RPMI8226 (cell line): Measurements from ENCODE around the gene CHST5.
A peak's percentile ranks its signal among the peaks of the same experiment; 100 is the strongest.

ENCODE experiments used
- DNase-seq: peaks from one replicate; pipeline ENCODE4 v3.0.0-alpha.2; 2015

The CHST5 gene

DNA sequence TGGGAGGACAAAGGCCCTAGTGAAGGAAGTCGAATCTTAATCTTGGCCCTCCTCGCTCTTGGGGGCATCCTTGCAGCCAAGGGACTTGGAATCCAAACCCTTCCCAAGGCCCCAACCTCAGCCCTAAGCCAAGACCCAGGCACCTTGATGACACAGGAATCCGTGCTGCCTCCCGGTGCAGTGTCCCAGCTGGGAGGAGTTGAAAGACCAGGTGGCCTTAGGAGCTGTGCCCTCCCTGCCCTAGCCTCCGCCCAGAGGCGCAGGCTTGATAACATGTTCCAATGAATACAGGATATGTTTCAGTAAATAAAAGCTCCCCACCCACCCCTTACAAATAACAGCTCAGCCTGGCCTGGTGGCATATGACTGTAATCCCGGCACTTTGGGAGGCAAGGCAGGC, at the start of gene CHST5:
Gene CHST5, minus strand, starts transcription at position 208 of the 400 bp plus-strand sequence. CDS start 5,724 bp downstream, outside the sequence.
- DNase-seq, result no peak

- DNase-seq, result peak; percentile 29
Observed at GRCh38 chr16:75584108-75584507, 48.2 kb upstream of the CHST5 start.

DNA sequence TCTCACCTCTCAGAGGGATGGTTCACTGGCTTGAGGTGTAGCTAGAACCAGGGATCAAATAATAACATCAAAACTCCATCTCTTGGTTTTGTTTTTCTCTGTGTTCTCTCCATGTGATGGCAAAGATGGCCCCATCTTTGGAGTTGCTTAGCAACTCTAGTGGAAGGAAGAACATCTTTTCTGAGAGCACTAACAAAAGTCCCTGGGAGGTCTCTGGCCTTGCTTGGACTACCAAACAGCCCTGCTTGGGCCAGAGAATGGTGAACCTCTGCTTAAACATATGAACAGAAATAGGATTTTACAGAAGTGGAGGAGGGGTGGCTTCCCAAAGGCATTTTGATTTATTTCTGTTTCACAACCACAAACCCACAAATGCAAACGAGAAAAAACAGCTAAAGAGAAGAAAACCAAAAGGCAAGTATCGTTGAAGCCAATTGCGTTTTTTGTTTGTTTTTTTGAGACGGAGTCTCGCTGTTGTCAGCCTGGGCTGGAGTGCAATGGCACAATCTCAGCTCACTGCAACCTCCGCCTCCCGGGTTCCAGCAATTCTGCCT, 43.5 kb upstream of the CHST5 start:
- no peak for DNase-seq

DNA sequence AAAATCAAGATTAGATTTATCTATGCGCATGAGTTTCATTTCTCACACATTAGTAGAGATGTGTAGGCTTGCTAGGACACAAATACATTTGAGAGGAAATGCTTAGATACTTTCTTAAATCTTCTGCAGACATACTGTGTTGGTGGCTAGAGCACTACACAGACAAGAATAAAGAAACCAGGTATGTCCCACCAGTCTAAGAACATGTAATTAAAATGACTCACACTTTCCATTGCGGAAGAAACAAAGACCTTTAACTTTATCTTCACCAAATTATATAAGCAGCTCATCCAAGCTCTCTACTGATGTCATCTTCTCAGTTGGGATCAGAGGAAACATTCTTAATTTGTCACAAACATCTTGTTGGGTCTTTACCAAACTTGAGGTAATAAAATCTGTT, 42.8 kb upstream of the CHST5 start:
- no peak for DNase-seq

DNA sequence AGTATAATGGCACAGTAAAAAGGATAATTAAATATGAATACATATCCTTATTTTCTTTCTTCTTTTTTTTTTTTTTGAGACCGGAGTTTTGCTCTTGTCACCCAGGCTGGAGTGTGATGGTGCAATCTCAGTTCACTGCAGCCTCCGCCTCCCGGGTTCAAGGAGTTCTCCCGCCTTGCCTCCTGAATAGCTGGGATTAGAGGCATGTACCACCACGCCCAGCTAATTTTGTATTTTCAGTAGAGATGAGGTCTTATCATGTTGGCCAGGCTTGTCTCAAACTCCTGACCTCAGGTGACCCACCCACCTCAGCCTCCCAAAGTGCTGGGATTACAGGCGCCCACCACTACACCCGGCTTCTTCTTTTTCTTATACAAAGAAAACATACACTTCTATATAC, 42.3 kb upstream of the CHST5 start:
- no peak for DNase-seq

GRCh38 chr16:75576384-75576811, 40.5 kb upstream of the CHST5 start:
- peak; percentile 19 for DNase-seq

DNA sequence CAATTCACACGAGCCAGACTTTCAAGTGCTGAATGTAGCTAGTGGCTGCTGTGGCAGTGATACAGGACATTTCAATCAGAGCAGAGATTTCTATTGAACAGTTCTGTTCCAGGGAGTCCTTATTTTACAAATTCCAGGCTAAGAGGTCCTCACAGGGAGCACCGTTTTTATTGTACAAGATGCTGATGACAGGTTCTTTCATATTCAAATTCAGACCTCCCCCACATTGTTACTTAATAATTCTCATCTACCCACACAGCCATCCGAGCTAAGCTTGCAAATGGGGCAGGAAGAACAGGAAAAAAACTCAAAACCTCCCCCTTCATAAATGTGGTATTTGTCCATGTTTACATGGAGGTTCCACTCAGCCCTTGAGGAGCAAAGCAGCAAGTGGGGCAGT, 40.0 kb upstream of the CHST5 start:
- no peak for DNase-seq

DNA sequence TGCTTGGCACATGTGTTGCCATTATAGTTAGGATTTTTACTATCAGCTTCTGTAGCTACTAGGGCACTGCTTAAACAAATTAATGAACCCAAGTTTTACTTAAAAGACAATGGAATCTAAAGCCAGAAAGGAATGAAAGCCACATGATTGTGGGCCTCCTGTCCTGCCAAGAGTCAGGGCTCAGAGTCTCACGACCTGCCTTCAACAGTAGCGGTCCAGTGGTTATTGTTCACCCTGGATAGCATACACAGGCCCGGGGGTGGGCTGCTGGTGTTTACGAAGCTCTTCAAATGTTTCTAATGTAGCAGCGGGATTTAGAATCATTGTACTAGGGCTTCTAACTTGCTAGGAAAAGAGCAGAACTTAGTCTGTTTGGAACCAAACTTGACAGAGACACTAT, 38.0 kb upstream of the CHST5 start:
- no peak for DNase-seq

- DNase-seq, result no peak
Observed at GRCh38 chr16:75572864-75573542, 37.1 kb upstream of the CHST5 start.

DNA sequence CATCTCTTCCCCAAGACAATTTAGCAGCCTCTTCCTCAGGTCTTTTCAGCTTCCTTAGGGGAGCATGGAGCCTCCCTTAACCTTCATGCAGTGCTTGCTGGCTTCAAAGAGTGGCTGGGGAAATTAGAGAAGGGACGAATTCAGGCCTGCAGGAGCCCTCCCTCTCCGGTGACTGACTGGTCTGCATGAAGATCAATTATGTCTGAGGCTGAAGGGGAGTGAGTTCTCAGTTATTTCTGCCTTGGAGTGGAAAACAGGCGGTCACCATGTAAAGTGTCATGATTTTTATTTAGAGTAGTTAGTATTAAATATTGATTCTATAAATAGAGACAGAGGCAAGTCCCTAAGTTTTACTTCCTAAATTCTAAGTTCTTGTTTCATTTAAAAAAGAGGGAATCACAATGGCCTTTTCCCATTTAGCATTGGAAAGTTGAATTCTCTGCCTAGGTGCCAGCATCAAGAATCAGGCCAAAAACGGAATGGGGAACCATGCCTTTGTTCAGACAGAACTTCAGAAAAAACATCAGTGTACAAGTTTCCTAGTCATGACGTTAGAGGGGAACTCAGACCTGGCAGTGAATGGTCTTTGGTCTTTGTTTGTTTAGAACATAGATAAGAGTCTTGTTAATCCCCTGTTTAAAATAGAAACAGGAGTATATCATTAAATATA, 34.6 kb upstream of the CHST5 start:
- no peak for DNase-seq

- no peak for DNase-seq
Observed at GRCh38 chr16:75567911-75568310, 32.0 kb upstream of the CHST5 start.

DNA sequence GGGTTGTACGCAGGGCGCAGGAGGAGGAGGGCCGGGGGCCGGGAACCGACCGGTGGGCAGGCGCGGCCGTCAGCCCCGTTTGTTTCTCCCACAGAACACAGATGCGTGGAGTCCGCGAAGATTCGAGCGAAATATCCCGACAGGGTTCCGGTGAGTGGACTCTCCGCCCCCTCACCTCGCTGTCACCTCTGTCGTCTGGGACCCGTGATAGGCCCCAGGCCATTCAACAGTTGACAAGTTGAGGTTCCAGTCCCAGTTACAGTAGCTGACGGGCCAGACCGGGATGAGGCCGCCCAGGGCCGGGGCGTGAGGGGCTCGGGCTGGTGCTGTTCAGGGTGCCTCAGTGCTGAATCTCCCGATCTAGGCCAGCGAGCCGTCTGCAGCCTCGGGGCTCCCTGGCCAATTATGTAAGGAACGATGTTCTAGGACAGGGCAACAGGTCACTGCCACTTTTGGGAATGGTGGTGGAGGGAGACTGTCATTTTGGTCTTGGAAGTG, 30.9 kb upstream of the CHST5 start:
- DNase-seq, result peak; percentile 31

DNA sequence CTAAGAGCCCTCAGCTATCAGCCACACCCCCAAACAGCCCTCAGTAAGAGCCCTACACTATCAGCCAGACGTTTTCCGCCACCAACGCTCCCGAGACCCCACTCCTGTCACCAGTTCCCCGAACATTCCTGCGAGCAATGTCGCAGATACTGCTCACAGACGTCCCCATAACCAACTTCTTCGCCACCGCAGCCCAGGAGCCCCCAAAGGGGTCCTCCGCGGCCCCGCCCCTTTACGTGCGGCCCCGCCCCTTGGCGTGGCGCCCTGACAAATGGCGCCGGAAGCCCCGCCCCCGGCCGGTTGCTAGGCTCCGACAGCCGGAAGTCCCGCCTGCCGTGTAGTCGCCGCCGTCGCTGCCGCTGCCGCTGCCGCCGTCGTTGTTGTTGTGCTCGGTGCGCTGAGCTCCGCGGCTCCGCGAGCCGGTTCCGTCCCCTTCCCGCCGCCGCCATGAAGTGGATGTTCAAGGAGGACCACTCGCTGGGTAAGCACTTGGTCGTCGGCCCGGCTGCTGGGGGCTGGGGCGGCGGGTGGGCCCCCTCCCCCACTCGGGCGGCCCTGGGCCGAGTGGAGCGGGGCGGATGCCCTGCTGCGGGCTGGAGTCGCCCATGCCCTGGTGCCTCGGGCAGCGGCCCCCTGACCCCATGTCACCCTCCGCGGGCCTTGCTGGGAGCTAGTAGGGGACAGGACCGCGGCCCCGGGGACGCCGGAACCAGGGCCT, 30.3 kb upstream of the CHST5 start, which contains the start of gene GABARAPL2:
Gene GABARAPL2, plus strand, starts transcription at position 340 of the 718 bp plus-strand sequence. Its CDS starts 108 bp downstream, at position 448.
- peak; percentile 92 for DNase-seq

GRCh38 chr16:75565640-75566039, 29.7 kb upstream of the CHST5 start:
- no peak for DNase-seq

DNA sequence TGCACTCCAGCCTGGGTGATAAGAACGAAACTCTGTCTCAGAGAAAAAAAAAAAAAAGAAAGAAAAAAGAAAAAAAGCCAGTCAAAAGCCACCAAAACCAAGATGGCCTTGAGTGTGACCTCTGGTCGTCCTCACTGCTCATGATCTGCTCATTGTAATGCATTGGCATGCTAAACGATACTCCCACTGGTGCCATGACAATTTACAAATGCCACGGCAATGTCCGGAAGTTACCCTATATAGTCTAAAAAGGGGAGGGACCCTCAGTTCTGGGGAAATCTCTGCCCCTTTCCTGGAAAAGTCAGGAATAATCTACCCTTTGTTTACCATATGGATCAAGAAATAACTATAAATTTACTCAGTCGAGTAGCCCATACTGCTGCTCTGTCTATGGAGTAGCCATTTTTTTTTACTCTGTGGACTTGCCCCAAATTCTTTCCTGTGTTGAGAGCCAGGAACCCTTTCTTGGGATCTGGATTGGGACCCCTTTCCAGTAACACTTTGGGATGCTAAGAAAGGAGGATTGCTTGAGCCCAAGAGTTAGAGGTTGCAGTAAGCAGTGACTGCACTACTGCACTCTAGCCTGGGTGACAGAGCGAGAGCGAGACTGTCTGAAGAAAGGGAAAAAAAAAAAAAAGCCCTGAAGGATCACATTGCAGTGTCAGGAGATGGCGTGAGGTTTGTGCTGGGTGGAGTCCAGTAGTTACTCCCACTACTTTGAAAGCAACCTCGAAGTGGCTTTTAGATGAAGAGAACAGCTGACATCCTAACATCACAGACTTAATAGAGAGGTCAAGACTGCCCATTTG, 23.9 kb upstream of the CHST5 start:
- DNase-seq, result peak; percentile 47

DNA sequence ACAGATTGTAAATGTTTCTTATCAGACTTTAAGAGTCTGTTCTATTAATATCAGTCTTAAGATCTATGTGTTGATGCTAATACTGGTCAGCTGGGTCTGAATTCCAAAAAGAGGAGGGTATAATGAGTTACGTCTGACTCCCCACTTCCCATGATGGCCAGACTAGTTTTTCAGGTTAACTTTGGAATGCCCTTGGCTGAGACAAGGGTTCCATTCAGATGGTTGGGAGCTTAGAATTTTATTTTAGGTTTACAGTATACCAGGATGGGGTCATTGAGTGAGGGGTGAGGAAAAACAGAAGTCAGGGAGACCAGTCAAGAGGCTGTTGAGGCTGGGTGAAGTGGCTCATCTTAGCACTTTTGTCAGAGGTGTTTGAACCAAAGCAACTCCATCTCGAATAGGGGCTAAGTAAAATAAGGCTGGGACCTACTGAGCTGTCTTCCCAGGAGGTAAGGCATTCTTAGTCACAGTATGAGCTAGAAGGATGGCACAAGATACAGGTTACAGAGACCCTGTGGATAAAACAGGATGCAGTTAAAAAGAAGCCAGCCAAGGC, 23.0 kb upstream of the CHST5 start:
- no peak for DNase-seq

DNA sequence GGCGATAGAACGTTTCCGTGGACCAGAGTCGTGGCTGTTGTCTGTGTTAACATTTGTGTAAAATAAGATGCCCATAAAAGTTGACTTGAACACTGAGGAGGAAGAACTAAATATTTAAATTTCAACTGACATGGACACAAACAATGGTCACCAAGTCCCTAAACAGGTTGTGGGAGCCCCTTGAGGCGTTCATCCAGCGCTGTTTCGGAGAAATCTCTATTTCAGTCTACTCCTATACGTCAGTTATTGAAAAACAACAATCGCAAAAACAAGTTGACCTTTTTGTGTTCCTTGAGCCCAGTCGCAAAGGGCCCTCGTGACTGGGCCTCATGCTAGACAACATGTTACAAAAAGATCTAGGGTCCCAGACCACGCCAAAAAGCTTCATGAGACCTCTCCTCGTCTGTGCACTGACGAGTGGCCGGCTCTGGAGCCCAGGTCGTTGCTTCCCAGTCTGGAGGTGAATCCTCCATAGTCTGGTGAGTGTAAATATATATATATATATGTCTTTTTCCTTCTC, 20.6 kb upstream of the CHST5 start:
- no peak for DNase-seq

DNA sequence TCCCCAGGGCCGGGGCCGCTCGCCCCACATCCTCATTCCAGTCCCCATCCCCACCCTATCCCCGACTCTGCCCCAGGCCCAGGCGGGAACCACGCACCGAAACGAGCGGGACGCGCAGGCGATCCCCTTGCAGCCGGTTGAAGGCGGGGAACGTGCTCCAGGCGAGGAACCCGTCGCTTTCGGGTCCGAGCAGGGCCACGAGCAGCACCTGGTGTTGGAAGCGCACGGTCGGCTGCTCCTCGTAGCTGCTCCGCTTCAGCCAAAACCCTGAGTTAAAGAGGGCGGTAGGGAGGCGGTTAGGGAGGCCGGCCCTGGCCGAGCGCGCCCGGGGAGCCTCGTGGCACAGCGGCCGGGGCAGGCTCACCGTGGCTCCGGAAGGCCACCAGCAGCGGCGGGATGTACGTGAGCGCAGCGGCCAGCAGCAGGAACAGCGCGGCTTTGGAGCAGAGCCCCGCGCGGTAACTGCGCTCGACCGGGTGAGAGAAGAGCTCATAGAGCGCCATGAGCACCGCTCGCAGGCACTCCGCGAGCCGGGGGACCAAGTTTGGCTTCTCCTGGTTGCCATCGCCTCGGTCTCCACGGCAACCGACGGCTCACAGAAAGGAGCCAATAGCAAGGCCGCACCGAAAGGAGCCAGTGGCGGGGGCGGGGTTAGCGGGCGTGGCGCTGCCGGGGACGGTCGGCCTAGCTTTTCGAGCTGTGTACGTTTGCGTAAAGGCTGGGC, 20.0 kb upstream of the CHST5 start, which contains the start of gene TMEM231:
Gene TMEM231, minus strand, starts transcription at position 546 of the 724 bp plus-strand sequence. Its CDS starts 43 bp downstream, at position 503.
- DNase-seq, result peak; percentile 99

DNA sequence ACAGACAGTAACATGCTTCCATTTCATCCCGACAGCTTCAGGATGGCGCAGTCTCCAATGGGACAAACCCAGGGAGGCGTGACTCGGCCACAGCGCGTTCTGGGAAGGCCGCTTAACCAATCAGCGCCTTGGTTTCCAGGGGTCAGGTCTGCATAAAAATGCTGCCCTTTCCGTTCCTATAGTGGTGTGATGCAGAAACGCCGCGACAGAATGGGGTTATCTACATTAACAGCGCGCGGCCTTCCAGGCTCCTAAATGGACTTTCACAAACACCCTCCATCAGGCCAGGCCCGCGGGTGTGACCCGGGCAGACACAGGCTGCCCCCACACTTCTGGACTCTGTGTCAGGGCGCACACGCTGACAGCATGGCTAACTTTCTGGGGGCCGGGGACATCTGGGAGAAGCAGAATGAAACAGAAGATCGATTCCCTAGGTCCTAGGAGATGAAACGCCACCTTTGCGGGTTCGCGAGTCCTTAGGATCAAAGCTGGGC, 19.4 kb upstream of the CHST5 start:
- DNase-seq, result peak; percentile 87

DNA sequence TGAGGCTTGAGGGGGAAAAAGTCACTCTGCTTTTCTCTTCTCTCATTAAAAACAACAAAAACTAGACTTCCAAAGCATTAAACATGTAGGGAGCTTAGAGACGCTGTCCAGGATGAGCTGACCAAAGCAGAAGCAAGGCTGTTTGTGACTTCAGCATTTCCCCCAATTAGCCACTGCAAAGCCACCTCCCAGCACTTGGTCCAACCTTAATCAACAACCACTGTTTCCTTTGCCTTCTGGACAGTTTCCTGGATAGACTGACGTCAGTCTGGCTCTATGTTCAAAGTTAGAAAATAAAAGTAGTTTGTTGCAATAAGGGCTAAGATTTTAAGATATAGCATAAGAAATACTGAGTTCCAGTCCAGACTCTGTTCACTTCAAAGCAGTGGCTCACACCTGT, 17.0 kb upstream of the CHST5 start:
- no peak for DNase-seq

DNA sequence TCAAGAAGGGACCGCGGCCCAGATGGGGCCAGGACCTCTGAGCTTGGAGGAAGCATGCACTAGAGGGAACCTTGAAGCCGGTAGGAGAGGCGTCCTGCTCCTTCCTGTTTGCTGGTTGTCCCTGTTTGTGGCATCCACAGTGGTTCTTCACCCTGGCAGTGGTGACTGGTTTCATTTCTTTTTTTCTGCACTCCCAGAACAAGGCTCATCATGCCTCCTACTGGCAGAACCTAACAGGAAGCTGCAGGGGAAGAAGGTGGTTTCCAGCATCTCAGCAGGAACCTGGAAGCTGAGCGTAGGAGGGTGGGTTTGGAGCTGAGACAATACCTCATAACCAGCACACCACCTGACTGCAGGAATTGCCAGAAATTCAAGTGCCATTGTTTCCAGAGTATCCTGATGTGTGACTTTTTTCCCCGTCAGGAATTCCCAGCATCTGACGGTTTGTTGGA, 14.3 kb upstream of the CHST5 start:
- peak; percentile 56 for DNase-seq
